D721Med (cell line): Measurements from ENCODE around the gene MYH13.
A peak's percentile ranks its signal among the peaks of the same experiment; 100 is the strongest.

Experiments
- DNase-seq: peaks from one replicate; pipeline ENCODE4 v3.0.0; 2011; ENCODE audit warnings: low spot score; ENCODE audit not compliant: insufficient read length
- FAIRE-seq: peaks from 2 replicates; lab custom pipeline; 2011; peaks lifted over from hg19 to GRCh38; lab: Jason Lieb, UNC
- TF ChIP-seq, protein P1 (sequence below): IDR thresholded peaks from 2 replicates; pipeline ENCODE4 v1.5.1; 2012; ENCODE audit warnings: mild to moderate bottlenecking, control low read depth; ENCODE audit not compliant: insufficient read depth; ENCODE audit errors: missing control alignments

Gene MYH13

DNA sequence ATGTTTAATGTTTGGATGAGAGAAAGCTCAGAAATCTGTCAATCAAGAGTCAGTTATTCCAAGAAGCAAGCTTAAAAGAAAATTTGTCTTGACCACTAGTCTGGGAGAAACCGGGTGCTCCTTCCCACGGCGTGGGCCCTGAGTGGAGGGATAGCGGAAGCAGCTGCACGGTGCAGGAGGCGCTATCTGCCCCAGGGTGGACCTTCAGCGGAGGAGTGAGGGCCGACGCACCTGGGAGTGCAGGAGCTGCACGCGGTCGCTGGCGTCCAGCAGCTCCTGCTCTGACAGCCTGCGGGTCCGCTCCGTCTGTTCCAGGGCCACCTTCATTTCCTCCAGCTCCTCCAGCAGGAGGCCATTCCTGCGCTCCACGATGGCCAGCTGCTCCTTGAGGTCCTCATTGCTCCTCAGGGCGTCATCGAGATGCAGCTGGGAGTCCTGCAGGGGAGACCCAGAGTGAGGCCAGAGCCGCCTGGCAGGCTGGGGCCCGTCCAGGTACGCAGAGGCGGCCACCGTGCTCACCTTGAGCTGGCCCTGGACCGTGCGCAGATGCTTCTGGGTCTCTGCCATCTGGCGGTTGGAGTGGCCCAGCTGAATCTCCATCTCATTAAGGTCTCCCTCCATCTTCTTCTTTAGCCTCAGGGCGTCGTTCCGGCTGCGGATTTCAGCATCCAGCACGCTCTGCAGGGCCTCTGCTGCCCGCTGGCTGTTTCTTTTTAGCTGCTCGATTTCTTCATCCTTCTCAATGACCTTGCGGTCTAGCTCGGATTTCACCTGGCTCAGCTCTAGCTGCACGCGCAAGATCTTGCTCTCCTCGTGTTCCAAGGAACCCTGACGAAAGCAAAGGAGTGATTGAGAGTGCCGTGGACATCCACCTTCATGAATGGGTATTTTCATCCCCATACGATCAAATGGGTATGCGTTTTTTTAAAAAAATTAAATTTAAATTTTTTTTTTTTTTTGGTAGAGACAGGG, 63.5 kb downstream of the MYH13 start:
- TF ChIP-seq, protein P1, sequence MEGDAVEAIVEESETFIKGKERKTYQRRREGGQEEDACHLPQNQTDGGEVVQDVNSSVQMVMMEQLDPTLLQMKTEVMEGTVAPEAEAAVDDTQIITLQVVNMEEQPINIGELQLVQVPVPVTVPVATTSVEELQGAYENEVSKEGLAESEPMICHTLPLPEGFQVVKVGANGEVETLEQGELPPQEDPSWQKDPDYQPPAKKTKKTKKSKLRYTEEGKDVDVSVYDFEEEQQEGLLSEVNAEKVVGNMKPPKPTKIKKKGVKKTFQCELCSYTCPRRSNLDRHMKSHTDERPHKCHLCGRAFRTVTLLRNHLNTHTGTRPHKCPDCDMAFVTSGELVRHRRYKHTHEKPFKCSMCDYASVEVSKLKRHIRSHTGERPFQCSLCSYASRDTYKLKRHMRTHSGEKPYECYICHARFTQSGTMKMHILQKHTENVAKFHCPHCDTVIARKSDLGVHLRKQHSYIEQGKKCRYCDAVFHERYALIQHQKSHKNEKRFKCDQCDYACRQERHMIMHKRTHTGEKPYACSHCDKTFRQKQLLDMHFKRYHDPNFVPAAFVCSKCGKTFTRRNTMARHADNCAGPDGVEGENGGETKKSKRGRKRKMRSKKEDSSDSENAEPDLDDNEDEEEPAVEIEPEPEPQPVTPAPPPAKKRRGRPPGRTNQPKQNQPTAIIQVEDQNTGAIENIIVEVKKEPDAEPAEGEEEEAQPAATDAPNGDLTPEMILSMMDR: no peak
- DNase-seq: no peak
- FAIRE-seq: no peak

DNA sequence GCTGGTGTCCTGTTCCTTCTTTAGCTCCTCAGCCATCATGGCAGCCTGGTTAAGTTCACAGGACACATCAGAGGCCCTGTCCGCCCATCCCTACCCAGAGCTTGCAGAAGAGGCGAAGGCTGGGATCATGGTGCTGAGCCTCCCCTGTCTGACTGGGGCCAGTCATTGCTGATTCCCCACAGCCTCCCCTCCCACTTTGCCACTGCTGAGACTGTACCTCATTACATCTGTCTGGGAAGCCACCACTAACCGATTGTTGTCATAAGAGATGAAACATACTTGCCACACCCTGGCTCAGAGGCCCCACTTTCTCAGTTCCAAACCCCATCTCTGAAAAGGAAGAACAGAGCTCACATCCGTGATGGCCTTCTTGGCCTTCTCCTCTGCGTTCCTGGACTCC, 66.2 kb downstream of the MYH13 start:
- FAIRE-seq (no peak), DNase-seq (no peak)
- TF ChIP-seq, protein P1: no peak

DNA sequence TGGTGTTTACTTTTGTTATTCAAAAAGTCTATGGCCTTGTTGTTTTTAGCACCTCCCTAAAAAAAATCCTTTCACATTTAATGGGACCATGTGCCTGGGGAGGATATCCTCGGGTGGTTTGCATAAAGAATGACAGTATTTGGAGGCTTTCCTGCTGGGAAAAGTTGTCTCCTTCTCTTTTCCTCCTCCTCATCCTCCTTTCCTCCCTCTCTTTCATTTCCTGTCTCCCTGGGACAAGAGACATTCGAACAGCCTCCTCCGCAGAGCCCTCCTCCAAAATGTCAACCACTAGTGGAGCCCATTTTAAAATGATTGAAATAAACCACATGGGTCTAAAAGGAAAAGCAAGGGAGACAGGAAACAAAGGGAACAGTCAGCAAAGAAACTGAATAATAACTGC, 67.4 kb downstream of the MYH13 start:
- DNase-seq (no peak), FAIRE-seq (no peak)
- TF ChIP-seq, protein P1: no peak

DNA sequence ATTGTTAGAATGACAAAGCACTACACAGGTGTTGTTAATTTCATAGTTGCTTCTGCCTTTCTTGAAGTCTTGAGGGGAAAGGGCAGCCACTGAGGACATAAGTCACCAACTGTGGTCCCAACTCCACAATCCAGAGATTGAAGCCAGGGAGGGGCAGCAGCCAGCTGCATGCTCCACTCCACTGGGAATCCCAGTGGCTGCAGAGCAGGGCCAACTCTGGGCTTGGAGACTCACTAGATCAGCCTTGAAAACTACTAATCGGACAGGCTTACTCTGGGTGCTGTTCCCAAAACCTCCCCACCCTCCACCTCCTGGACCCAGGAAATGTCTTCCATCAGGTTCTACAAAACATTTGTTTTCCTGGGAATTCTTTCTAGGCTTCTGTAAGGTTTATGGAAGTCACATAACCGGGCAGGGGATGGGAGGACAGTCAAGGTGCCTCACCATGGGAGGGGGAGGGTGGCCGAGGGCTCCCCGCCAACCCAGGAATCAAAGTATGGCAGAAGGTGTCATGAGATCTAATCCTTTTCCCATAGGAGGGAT, 68.0 kb downstream of the MYH13 start:
- TF ChIP-seq, protein P1: no peak
- DNase-seq (no peak), FAIRE-seq (no peak)

DNA sequence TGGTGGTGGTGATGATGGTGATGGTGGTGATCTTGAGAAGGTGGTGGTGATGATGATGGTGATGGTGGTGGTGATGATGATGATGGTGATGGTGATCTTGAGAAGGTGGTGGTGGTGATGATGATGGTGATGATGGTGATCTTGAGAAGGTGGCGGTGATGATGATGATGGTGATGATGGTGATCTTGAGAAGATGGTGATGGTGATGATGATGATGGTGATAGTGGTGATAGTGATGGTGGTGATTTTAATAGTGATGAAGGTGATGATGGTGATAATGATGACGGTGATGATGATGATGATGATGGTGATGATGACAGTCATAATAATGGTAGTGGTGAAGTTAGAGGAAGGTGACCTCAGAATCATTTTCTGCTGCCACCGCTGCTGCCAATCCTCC, 75.1 kb downstream of the MYH13 start:
- DNase-seq (no peak), FAIRE-seq (no peak)
- TF ChIP-seq, protein P1: no peak

DNA sequence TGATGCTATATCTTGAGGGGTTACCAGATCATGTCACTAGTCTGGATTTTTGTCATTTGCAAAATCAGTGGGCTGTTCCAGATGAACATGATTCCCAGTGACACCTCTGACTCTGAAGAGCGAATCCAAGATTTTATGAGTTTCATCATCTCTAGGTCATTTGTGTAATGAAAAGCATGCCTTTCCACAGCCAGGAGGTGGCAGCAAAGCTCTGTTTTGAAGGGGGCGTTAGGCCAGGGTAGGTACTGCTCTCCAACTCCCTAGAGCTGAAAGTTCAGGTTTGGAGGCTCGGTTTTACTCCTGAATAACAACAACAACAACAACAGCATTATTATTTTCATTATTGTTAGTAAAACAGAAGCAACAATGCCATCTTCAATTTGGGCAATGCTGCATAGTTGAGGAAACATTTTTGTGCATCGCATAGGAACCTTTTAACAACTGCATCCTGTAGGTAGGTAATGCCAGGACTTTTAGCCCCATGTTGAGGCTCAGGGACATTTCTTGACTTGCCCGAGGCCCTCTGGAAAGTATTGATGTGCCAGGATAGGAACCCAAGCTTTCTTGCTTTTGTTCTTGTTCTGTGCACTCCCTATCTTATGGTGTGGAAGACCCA, 77.0 kb downstream of the MYH13 start:
- DNase-seq (no peak), FAIRE-seq (no peak)
- TF ChIP-seq, protein P1: peak; percentile 59
